Ecto neural progenitor cell (in vitro differentiated cells): ENCODE measurements around the gene NKX1-2.

ENCODE experiments used
- DNase-seq: peaks from one replicate; pipeline ENCODE4 v3.0.0-alpha.2; 2018; ENCODE audit warnings: low spot score

The NKX1-2 gene

DNA sequence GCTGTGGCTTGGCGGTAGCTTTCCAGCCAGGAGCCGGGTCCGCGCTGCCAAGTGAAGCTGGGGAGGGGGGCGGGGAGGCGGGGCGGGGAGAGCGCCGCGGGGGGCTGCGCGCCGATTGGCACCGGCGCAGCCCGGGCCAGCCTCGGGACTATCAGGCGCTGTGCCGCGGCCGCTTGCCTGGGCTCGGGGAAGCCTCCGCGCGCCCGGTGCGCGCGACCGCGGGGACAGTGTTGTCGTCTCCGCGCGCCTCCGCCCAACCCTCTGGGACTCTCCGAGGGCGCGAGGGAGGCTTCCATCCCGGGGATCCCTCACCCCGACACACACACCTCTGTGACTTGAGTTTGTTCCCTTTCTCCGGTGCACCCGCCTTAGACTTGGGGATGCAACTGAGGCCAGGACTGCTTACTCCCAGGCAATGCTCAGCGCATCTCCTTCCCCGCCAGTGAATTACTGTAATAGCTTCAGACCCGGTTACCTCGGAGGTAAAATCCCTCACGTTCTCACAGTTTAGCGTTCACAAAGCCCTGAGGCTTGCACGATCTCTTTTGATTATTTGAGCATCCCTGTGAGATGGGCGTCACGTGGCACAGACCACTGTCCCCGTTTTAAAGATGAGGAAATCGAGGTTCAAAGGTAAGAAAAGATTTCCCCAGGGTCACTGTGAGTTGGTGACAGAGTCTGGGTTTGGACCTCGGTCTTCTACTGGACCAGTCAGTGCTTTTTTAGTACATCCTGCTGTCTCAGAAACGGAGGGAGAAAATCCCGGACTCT lies at the start of gene NKX1-2:
NKX1-2 (minus strand) TSS at position 24 of the 771 bp plus-strand sequence. CDS start 92 bp downstream, outside the sequence.
- DNase-seq = peak; percentile 87

- DNase-seq = no peak
Observed at GRCh38 chr10:124498056-124498455, 48.2 kb upstream of the NKX1-2 start.

- no peak for DNase-seq
Observed at GRCh38 chr10:124497196-124497881, 47.5 kb upstream of the NKX1-2 start.

- no peak for DNase-seq
Observed at GRCh38 chr10:124496620-124497019, 46.8 kb upstream of the NKX1-2 start.

DNA sequence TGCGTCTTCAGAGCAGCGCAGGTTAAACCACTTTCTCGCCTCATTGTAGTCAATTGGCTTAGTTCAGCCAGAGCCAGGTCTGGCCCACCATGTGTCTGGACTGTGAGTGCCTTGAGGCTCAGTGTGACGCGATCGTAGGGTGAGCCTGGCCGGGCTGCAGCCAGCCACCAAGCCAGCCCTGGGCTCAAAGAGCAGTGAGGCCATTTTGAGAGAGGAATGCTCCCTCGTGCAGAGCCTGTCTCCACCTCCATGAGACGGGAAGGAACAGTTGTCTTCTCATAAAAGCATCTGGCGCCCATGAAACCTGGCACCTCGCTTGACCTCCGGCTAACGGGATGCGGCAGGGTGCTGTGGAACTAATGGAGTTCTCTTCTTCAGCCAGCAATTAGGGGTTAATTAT lies 46.3 kb upstream of the NKX1-2 start:
- no peak for DNase-seq

GRCh38 chr10:124495725-124496124 lies 45.9 kb upstream of the NKX1-2 start:
- no peak for DNase-seq

DNA sequence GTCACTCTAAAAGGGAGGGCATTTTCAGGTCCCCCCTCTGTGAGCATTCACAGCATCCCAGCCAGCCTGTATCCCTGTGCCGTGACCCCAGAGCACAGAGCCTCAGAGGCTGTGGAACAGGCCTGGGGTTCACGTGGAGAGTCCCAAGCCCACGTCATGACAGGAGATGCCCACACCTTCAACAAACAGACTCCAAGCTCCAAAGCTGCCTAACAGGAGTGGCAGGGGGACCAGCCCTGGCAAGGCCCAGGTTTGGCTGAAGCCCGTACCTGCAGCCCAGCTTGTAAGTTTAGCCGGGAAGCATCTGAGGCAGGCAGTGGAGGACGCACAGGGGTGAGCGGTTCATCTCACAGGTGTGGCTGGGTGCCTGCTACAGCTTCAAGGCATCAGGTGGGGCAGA lies 45.3 kb upstream of the NKX1-2 start:
- DNase-seq = no peak

- DNase-seq = no peak
Observed at GRCh38 chr10:124494046-124494807, 44.4 kb upstream of the NKX1-2 start.

DNA sequence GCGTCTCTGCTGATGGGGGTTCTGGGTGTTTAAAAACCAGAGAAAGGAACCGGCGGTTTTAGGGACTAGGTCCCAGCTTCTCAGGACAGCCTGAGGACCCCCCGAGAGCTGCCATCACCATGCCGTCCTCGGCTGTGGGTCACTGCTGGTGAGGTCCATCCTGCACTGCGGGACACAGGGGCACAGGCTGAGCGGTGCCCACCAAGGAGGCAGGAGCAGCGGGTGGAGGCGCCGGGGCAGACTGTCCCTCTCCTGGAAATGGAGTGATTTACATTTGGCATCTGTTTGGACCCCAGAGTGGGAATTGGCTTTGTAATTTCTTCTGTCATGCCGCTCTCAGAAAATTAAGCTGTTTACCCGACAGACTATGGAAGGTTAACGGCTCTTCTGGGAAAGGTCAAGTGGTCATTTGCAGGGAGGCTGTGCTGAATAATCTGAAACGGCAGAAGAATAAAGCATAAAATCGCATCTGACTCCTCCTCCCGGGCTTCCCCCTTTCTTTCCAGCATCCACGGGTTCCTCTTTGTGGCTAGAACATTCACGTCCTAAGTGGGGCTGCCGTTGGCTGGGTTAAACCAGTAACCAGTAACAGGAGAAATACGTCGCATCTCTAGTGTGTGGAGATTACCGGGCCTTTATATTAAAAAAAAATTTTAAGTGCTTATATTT lies 43.5 kb upstream of the NKX1-2 start:
- no peak for DNase-seq

GRCh38 chr10:124492266-124492665 lies 42.4 kb upstream of the NKX1-2 start:
- DNase-seq = no peak

- no peak for DNase-seq
Observed at GRCh38 chr10:124491105-124491504, 41.3 kb upstream of the NKX1-2 start.

- no peak for DNase-seq
Observed at GRCh38 chr10:124486635-124487034, 36.8 kb upstream of the NKX1-2 start.

GRCh38 chr10:124484661-124485060 lies 34.8 kb upstream of the NKX1-2 start:
- DNase-seq = no peak

- DNase-seq = no peak
Observed at GRCh38 chr10:124484031-124484430, 34.2 kb upstream of the NKX1-2 start.

DNA sequence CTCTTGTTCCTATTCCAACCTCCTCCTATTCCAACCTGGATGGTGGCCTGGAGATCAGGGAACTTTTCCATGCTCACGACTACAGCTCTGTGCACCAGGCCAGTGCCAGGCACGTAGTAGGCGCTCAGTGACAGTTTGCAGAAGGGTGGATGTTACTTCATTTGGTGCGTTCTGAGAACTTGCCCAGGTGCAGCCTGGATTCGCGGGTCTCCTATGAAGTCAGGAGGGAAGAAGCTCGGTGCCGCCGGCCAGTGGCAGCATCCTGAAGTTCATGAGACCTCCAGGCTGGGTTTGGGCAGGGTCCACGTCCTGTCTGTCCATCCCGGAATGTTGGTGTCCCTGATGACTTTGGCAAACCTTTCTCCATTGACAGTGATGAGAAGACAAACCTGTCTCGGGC lies 33.0 kb upstream of the NKX1-2 start:
- DNase-seq = no peak

GRCh38 chr10:124482236-124482800 lies 32.5 kb upstream of the NKX1-2 start:
- DNase-seq = no peak

GRCh38 chr10:124481717-124482116 lies 31.9 kb upstream of the NKX1-2 start:
- no peak for DNase-seq

DNA sequence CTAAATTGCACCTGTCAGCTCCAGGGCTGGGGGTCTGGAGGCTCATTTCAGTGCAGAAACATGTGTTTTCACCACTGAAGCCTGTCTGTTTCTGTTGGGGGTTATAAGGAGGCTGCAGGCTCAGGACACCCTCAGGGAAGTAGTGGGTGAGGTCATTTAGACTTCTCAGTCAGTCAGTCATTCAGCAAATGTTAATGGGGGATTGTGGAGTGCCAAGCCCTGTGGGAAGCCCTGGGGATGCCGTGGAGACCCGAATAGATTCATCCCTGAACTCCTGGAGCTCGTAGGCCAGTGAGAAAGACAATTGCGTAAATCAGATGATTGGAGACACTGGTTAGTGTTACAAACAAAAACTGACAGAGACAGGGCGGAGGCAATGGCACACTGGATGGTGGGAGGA lies 31.0 kb upstream of the NKX1-2 start:
- DNase-seq = no peak

DNA sequence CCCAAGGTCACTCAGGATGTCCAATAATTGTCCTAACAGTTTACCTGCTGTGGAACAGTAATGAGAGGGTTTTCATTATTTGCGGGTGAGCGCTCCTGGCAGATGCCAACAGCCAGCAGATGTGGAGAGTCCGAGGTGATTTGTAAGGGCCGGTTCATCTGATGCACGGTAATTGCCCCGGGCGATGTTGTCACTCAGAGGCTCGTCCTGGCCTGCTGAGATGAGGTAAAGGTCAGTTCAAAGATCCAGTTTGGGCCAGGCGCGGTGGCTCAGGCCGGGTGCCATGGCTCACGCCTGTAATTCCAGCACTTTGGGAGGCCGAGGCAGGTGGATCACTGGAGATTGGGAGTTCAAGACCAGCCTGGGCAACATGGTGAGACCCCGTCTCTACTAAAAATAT lies 28.7 kb upstream of the NKX1-2 start:
- no peak for DNase-seq

- no peak for DNase-seq
Observed at GRCh38 chr10:124477614-124478363, 28.0 kb upstream of the NKX1-2 start.

- DNase-seq = no peak
Observed at GRCh38 chr10:124476043-124476725, 26.3 kb upstream of the NKX1-2 start.
